Fibroblast of mammary gland (primary cell): ENCODE measurements around the gene PKP4.
"Not testable (repeated sequence)": the region's sequence is repeated elsewhere in the genome, so short reads cannot be mapped to it uniquely, and the experiment has no call there.

Experiments
- DNase-seq: peaks from one replicate; pipeline ENCODE4 v3.0.0-alpha.2; 2010; ENCODE audit warnings: low read depth
- H3K4me3 ChIP-seq: 2 replicates; pipeline ENCODE4 v1.5.1; 2011; ENCODE audit warnings: low read depth, mild to moderate bottlenecking, low read length, moderate library complexity; ENCODE audit not compliant: control insufficient read depth
- TF ChIP-seq, protein P1 (sequence below): conservative IDR thresholded peaks from 2 replicates; pipeline ENCODE4 v1.5.1; 2011; ENCODE audit warnings: low read depth, low read length, inconsistent platforms; ENCODE audit not compliant: control insufficient read depth, insufficient read depth

The PKP4 gene

DNA sequence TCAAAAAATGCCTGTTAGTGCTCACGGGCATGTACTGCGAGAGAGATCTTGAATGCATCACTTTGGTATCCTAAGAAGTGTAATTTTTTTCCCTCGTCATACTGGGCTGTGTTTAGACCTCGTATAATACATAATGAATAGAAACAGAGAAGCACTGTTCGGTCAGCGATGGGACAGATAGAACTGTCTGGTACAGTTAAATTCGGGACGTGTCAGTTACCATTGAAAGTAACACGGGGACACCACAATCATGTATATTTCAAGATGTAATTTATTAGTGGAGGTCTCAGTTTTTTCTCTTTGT lies 1.8 kb downstream of the PKP4 start:
- no peak for DNase-seq
- TF ChIP-seq, protein P1, sequence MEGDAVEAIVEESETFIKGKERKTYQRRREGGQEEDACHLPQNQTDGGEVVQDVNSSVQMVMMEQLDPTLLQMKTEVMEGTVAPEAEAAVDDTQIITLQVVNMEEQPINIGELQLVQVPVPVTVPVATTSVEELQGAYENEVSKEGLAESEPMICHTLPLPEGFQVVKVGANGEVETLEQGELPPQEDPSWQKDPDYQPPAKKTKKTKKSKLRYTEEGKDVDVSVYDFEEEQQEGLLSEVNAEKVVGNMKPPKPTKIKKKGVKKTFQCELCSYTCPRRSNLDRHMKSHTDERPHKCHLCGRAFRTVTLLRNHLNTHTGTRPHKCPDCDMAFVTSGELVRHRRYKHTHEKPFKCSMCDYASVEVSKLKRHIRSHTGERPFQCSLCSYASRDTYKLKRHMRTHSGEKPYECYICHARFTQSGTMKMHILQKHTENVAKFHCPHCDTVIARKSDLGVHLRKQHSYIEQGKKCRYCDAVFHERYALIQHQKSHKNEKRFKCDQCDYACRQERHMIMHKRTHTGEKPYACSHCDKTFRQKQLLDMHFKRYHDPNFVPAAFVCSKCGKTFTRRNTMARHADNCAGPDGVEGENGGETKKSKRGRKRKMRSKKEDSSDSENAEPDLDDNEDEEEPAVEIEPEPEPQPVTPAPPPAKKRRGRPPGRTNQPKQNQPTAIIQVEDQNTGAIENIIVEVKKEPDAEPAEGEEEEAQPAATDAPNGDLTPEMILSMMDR, result no peak
- peak overlapping the region; percentile 81 for H3K4me3 ChIP-seq

DNA sequence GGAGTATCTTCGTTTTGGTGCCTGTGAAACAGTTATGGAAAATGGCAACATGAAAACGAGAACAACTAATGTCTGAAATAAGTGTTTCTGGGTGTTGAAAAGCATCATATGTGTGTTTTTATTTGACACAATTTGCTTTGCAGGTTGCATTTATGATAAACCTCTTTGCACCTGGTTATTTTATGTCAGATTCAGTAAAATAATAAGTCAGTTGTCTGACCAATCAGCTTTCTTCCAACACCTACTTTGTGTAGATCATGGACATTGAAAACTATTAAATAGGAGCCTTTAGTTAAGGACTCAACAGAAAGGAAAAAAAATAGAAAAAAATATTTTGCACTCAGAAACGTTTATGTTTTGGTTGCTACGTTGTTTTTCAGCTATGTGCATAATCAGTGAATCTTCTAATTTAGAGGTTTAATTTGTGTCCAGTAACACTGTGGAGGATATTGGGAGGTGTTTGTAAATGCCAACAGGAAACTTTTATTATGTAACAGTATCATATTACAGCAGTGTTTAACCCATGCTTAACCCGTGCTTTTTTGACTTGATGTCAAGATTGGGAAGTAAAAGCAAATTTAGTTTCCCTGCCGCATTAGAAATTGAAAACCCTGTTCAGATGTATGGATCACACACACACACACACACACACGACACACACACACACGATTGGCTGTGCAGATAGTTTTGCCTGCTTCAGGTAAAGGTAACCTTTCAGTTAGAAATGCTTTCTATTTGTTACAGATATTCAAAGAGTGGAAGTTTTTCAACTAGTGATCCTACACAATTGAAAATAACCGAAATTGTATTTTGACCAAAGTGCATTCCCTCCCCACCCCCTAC lies 2.6 kb downstream of the PKP4 start:
- no peak for DNase-seq

DNA sequence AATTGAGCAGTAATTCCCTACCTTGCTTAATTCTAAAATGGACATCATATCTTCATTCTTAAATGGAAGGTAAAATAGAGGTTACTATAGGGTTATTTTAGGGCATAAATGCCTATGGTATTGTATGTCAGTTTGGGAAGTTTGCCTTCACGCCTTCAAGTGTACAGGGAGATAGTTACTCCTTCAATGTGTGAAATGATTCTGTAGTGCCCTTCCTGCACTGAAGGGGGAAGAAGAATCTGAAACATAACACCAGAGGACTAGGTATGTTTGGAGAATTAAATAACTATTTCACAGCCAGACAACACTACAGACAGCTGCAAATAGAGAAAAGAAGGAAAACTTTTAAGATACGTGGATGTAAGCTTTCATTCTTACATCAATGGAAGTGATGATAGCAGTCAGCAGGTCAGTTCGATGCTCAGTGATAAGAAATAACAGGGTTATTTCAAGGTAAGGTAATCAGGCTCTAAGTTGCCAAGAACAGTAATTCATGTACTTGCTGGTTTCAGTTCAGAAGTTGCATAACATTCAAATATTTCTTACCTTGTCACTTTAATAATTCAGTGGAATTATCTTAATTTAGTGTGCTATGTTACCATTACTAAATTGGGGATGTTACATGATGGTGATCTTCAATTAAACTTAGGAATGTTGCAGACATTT lies 4.0 kb downstream of the PKP4 start:
- no peak for DNase-seq
- H3K4me3 ChIP-seq, result no peak overlapping the region

More for the DNA sequence above, 2.6 kb downstream of the PKP4 start:
- TF ChIP-seq, protein P1, result no peak
- peak overlapping the region; percentile 81 for H3K4me3 ChIP-seq

DNA sequence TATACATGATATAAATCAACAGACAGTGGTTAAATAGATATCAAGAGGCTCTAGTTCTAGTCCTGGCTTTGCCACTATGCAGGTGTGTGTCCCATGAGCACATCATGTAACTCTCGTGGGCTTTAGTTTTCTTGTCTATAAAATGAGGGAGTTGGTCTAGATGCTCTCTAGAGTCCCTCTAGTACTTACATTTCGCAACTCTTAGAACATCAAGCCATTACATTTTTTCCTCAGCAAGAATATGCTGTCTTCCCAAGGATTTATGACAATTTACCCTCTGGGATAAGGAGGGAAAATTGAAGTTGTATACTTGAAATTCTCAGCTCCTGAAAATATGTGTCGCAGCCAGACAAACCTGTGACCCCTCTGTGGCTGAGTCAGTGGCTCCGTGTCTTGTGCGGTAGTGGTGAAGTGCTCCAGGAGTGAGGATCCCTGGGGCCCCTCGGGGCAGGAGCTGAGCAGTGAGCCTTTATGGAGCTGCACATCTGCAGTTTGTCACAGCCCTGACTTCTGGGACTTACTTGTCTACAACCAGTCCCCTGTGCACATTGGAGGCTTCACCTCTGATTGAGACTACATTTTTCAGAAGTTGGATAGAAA lies 6.8 kb downstream of the PKP4 start:
- peak; percentile 14 for DNase-seq
- TF ChIP-seq, protein P1, result no peak
- no peak overlapping the region for H3K4me3 ChIP-seq

More for the DNA sequence above, 4.0 kb downstream of the PKP4 start:
- TF ChIP-seq, protein P1, result peak; percentile 17

DNA sequence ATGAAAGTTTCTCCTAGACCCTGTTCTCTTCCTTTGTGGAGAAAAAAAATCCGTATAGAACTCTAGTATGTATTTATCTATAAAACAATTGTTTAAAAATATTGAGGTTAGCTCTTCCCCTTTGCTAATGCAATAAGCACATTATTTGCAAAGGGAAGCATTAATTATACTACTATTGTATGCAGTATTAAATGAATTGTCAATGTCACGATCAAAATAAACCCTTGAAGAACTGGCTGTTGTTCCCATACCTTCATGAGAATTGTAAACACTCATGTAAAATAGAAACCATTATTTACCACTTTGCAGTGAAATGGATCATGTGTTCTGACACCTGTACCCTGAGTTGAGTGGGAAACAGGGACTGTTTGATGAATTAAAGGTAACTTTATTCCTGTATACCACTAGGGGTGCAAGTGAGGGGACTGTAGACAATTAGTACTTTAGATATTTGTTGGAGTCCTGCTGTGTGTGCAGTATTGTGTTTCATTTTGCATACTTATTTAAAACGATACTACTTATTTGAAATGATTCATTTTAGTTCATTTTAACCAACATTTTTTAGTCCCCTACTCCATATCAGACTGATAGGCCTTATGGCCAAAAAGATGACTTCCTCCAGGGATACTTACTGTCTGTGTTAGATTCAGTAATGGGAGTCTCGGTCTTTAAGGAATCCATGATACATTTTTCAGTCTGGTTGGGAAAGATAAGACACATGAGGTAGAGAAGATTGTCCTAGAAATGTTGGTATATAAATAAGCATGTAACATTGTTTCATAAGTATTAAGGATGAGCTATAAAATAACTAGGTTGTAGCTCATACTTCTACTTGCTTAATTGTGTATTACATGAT lies 7.9 kb downstream of the PKP4 start:
- peak; percentile 18 for DNase-seq
- TF ChIP-seq, protein P1, result peak; percentile 59
- no peak overlapping the region for H3K4me3 ChIP-seq

DNA sequence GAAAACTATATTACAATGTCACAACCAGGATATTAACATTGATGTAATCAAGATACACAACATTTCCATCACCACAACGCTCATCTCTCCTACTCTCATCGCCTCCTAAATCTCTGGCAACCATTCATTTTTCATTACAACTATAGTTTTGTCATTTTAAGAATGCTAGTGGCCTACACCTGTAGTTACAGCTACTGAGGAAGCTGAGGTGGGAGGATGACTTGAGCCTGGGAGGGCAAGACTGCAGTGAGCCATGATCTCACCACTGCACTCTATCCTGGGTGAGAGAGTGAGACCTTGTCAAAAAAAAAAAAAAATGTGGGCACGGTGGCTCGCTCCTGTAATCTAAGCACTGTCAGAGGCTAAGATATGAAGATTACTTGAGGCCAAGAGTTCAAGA lies 10.5 kb downstream of the PKP4 start:
- TF ChIP-seq, protein P1, result no peak
- no peak for DNase-seq
- no peak overlapping the region for H3K4me3 ChIP-seq

DNA sequence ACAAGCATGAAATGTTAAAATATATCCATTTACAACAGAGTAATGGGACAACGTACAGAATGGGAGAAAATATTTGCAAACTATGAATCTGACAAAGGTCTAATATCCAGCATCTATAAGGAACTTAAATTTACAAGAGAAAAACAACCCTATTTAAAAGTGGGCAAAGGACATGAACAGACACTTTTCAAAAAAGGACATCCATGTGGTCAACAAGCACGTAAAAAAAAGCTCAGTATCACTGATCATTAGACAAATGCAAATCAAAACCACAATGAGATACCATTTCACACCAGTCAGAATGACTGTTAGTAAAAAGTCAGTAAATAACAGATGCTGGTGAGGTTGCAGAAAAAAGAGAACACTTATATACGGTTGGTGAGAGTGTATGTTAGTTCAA lies 16.1 kb downstream of the PKP4 start:
- not testable (repeated sequence) for H3K4me3 ChIP-seq, DNase-seq

DNA sequence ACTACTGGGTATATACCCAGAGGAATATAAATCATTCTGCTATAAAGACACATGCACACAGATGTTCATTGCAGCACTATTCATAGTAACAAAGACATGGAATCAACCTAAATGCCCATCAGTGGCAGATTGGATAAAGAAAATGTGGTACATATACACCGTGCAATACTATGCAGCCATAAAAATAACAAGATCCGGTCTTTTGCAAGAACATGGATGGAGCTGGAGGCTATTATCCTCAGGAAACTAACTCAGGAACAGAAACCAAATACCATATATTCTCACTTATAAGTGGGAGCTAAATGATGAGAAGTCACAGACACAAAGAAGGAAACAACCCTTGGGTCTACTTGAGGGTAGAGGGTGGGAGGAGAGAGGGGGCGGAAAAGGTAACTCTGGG lies 16.5 kb downstream of the PKP4 start:
- DNase-seq, H3K4me3 ChIP-seq: not testable (repeated sequence)
